ENCODE results near the gene BMERB1. TPM values are rescaled to one million over a fixed set of nuclear protein-coding genes. Genes with fewer than 3 reads are reported as not detected.

Gene BMERB1
- total RNA-seq, 1 experiment from 2014 or later: 80.0 TPM

DNA sequence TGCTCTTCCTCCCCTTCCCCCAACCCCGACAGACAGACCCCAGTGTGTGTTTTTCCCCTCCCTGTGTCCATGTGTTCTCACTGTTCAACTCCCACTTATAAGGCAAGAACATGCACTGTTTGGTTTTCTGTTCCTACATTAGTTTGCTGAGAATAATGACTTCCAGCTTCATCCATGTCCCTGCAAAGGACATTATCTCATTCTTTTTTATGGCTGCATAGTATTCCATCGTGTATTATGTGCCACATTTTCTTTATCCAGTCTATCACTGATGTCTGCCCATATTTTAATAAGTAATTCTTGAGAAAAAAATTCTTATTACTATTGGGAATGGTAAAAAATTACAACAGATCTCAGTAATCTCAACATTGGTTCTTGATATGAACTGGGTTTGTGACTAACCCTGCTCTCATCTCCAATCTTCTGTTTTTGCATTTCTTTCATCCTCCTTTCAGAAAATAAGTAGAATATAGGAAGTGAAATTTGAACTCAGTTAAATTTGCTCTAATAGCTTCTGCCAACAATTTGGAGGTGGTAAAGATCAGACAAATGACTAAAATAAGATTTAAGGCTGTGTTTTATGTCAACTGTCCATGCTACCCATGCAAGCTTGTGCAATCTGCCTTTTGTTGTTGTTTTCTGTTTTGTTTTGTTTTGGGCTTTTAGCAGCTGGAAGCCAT, 197.5 kb downstream of the BMERB1 start:
- H3K27me3 ChIP-seq (ENCODE audit: control insufficient read depth, insufficient read depth, low read length): no peaks in the 10 kb centered on the region
- no peaks in the 10 kb centered on the region for H3K9me3 ChIP-seq (ENCODE audit: control insufficient read depth, insufficient read depth, low read depth, low read length)
- in situ Hi-C loops (cut with HindIII; ENCODE audit: low pct_unique_long_range_greater_than_20kb, low sequenced_read_pairs): no loop called here
- H3K4me3 ChIP-seq (ENCODE audit: low read depth in 2 of 2, low read length in 2 of 2): no peak overlapping the region
- DNase-seq (ENCODE audit: low read depth, low spot score) (no peak), ATAC-seq (no peak)
- POLR2A ChIA-PET: no interaction called here
- no peak overlapping the region for H3K27ac ChIP-seq (ENCODE audit: low read length)
- H3K36me3 ChIP-seq (ENCODE audit: control insufficient read depth, insufficient read depth, low read length): peaks cover 22% of the 10 kb centered on the region
- intact Hi-C loops (cut with micrococcal nuclease; ENCODE audit: unreplicated experiment): no loop called here
- CTCF ChIA-PET: no interaction called here
- no peaks in the 10 kb centered on the region for H3K4me1 ChIP-seq (ENCODE audit: control insufficient read depth, insufficient read depth, low read length)
- TF ChIP-seq, protein P1, sequence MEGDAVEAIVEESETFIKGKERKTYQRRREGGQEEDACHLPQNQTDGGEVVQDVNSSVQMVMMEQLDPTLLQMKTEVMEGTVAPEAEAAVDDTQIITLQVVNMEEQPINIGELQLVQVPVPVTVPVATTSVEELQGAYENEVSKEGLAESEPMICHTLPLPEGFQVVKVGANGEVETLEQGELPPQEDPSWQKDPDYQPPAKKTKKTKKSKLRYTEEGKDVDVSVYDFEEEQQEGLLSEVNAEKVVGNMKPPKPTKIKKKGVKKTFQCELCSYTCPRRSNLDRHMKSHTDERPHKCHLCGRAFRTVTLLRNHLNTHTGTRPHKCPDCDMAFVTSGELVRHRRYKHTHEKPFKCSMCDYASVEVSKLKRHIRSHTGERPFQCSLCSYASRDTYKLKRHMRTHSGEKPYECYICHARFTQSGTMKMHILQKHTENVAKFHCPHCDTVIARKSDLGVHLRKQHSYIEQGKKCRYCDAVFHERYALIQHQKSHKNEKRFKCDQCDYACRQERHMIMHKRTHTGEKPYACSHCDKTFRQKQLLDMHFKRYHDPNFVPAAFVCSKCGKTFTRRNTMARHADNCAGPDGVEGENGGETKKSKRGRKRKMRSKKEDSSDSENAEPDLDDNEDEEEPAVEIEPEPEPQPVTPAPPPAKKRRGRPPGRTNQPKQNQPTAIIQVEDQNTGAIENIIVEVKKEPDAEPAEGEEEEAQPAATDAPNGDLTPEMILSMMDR (IDR thresholded peaks at IDR 0.05): no peak
- TF ChIP-seq, protein P2, sequence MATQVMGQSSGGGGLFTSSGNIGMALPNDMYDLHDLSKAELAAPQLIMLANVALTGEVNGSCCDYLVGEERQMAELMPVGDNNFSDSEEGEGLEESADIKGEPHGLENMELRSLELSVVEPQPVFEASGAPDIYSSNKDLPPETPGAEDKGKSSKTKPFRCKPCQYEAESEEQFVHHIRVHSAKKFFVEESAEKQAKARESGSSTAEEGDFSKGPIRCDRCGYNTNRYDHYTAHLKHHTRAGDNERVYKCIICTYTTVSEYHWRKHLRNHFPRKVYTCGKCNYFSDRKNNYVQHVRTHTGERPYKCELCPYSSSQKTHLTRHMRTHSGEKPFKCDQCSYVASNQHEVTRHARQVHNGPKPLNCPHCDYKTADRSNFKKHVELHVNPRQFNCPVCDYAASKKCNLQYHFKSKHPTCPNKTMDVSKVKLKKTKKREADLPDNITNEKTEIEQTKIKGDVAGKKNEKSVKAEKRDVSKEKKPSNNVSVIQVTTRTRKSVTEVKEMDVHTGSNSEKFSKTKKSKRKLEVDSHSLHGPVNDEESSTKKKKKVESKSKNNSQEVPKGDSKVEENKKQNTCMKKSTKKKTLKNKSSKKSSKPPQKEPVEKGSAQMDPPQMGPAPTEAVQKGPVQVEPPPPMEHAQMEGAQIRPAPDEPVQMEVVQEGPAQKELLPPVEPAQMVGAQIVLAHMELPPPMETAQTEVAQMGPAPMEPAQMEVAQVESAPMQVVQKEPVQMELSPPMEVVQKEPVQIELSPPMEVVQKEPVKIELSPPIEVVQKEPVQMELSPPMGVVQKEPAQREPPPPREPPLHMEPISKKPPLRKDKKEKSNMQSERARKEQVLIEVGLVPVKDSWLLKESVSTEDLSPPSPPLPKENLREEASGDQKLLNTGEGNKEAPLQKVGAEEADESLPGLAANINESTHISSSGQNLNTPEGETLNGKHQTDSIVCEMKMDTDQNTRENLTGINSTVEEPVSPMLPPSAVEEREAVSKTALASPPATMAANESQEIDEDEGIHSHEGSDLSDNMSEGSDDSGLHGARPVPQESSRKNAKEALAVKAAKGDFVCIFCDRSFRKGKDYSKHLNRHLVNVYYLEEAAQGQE (IDR thresholded peaks at IDR 0.05; ENCODE audit: insufficient read depth in 1 of 2, low read depth in 2 of 2, low read length in 1 of 2): no peak
- no peak for TF ChIP-seq SIN3A (IDR thresholded peaks at IDR 0.05; ENCODE audit: borderline replicate concordance, insufficient read depth, low read depth, low read length)
- no peak for TF ChIP-seq POLR2AphosphoS5 (IDR thresholded peaks at IDR 0.05; ENCODE audit: low read depth, low read length)
- TF ChIP-seq TCF7L2 (IDR thresholded peaks at IDR 0.05; ENCODE audit: low read depth, low read length): no peak
- no TSS peak for BruUV-seq (replicated peaks)

DNA sequence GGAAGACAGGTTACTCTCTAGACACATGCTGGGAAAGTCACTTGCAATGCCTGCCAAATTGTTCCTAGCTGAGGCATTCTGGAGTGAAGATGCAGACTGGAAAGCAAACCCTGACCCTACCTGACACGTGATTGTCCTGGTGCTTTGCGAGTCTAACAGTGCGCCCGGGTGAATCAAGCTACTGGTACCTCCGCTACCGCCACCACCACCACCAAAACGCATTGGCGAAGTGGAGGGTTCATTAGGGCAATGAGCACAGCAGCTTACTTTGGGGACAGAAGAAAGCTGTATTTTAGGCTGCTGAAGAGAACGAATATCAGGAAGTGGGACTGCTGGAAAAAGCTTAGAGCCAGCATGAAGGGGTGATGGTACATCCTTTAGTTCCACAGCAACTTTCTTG, 201.5 kb downstream of the BMERB1 start:
- ATAC-seq (no peak), DNase-seq (ENCODE audit: low read depth, low spot score) (no peak)
- H3K4me1 ChIP-seq (ENCODE audit: control insufficient read depth, insufficient read depth, low read length): peaks cover 2% of the 10 kb centered on the region; the same call in 1 of the 2 replicates
- no peaks in the 10 kb centered on the region for H3K9me3 ChIP-seq (ENCODE audit: control insufficient read depth, insufficient read depth, low read depth, low read length)
- ChIA-PET POLR2A (no interaction called here), CTCF (no interaction called here)
- no peak overlapping the region for H3K27ac ChIP-seq (ENCODE audit: low read length)
- in situ Hi-C loops (cut with HindIII; ENCODE audit: low pct_unique_long_range_greater_than_20kb, low sequenced_read_pairs): no loop called here
- intact Hi-C loops (cut with micrococcal nuclease; ENCODE audit: unreplicated experiment): no loop called here
- peaks cover 25% of the 10 kb centered on the region for H3K36me3 ChIP-seq (ENCODE audit: control insufficient read depth, insufficient read depth, low read length)
- H3K27me3 ChIP-seq (ENCODE audit: control insufficient read depth, insufficient read depth, low read length): no peaks in the 10 kb centered on the region
- no peak overlapping the region for H3K4me3 ChIP-seq (ENCODE audit: low read depth in 2 of 2, low read length in 2 of 2)
- TF ChIP-seq POLR2AphosphoS5 (IDR thresholded peaks at IDR 0.05; ENCODE audit: low read depth, low read length) (no peak), SIN3A (IDR thresholded peaks at IDR 0.05; ENCODE audit: borderline replicate concordance, insufficient read depth, low read depth, low read length) (no peak), TCF7L2 (IDR thresholded peaks at IDR 0.05; ENCODE audit: low read depth, low read length) (no peak)
- TF ChIP-seq, protein P1 (IDR thresholded peaks at IDR 0.05): no peak
- TF ChIP-seq, protein P2 (IDR thresholded peaks at IDR 0.05; ENCODE audit: insufficient read depth in 1 of 2, low read depth in 2 of 2, low read length in 1 of 2): no peak
- no TSS peak for BruUV-seq (replicated peaks)
